Suppressor macrophage (primary cell): ENCODE measurements around the gene CCDC159.
"Not testable (repeated sequence)": the region's sequence is repeated elsewhere in the genome, so short reads cannot be mapped to it uniquely, and the experiment has no call there.

Source experiments
- DNase-seq, 4 experiments: peaks; one replicate each; pipeline ENCODE4 v3.0.0-alpha.2; 2020 to 2022

Gene CCDC159

DNA sequence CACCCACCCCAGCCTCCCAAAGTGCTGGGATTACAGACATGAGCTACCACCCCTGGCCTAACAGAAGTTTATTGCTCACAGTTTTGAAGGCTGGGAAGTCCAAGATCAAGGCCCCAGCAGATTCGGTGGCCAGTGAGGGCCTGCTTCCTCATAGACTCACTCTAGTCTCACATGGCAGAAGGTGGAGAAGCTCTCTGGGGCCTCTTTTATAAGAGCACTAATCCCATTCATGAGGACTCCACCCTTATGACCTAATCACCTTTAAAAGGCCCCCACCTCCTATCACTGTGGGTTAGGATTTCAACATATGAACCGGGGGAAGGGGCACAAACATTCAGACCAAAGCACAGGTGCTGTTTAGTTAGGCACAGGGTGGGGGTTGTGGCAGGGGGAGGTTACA, 21.2 kb downstream of the CCDC159 start:
- DNase-seq = no peak

DNA sequence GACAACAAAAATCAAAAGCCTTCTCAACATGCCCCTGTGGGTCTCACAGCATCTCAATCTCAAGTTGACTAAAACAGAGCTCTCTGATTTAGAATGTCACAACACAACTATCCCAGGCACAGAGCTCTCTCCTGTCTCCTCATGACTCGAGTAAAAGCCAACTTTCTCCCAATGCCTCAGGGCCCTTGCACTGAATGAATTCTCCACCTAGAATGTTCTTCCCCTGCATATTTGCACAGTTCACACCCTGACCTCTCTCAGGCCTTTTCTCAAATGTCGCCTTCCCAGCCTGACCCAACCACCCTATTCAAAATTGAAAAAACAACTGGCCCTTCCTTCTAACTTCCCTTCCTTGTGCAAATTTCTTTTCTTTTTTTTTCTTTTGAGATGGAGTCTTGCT, 24.4 kb downstream of the CCDC159 start:
- DNase-seq = no peak

DNA sequence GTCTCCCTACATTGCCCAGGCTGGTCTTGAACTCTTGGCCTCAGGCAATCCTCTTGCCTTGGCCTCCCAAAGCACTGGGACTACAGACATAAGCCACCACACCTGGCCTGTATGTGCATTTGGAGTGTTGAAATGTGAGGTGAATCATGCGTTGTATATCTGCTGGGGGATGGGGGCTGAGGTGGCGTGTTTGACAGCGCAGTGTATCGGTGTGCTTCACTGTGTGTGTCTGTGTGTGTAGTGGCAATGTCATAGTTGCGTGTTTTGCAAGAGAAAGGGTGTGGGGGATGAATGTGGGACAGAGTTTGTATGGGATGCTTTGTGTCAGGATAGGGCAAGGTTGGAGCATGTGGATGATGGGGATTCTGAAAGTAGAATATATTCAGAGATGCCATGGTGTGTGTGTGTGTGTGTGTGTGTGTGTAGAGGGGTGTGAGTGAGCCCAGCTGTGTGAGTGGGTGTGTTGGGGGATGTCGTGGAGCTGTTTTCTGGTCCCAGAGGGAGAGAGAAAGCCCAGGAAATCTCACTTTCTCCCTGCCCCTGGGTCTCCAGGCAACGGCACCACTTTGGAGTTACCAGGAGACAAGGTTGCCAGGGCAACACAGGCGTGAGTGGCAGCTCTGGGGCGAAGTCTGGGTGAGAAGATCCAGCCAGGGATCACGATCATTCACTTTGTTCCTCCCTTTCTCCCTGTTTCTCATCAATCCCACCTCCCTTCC, 27.0 kb downstream of the CCDC159 start:
- no peak for DNase-seq

DNA sequence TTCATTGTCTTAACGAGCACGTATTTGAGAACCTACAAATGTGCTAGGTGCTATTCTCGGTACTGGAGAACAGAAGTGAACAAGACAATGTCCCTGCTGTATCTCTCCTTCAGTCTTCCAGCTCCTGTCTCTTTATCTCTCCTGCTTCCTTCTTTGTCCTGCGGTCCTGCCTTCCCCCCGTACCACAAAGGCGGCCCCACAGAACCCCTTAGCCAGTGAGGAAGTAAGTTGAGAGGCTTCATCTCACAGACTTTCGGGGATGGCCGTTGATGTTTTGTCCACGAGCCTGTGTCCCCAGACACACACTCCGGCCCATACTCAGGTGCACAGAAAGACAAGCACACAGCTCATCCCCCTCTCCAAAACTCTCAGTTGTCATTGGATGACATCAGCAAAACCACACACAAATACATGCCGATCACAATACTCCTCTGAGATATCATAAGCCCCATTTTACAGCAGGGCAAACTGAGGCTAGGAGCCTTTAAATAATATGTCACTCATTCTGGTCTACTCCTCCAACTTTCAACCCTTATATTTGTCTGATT, 27.6 kb downstream of the CCDC159 start:
- peak in 3 of 4 experiments; percentile 34 to 39 (median 36) for DNase-seq

DNA sequence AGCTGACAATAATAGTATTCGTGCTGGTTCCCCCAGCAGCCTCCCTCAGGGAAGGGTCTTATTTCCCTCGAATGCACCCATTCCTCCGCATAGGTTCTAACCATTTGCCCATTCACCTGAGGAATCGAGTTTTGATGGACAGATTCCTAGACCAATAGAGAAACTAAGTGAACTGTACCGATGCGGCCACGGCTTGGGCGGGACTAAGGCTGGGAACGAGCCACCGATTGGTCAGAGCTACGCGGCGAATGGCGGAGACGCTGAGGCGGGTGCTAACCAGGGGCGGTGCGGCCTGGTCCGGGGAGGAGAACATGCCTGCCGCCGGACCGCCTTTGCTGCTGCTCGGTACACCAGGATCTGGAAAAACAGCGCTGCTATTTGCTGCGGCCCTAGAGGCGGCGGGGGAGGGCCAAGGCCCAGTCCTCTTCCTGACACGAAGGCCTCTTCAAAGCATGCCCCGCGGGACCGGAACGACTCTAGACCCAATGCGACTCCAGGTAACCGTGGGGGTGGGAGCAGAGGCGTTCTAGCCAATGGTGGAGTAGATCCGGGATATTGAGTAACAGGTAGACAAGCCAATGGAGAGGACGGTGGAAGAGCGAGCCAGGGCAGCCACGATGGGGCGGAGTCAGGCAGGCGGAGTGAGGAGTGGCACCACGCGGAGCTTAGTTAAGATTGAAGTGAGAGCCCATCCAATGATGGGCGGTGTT, 28.3 kb downstream of the CCDC159 start, which contains the start of gene SWSAP1:
Gene SWSAP1 (plus strand): TSS at position 234 of the 710 bp plus-strand sequence. CDS start 15 bp downstream, at position 249.
- peak; percentile 99 to 100 (median 99) for DNase-seq

DNA sequence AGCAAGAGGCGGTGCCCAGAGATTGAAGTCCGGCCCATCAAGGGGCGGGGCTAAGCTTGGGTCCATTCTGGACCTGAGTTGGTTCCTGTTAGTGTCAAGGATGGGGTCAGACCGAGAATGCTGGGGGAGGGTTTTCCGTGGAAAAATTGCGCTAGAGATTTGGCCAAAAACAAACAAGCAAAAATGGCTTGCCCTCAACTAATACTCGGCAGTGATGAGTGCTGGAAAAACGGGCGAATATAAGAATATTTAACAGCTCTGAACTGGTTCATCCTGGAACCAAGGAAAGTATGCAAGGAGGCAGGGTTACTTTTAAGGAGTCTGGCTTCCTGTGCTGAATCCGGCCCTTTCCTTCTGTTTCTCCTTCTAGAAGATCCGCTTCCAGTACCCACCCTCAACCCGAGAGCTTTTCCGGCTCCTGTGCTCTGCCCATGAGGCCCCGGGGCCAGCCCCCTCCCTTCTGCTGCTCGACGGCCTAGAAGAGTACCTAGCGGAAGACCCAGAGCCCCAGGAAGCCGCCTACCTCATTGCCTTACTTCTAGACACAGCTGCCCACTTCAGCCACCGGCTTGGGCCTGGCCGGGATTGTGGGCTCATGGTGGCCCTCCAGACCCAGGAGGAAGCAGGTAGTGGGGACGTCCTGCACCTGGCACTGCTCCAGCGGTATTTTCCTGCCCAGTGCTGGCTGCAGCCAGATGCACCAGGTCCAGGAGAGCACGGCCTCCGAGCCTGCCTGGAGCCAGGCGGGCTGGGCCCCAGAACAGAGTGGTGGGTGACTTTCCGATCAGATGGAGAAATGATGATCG, 29.0 kb downstream of the CCDC159 start:
- DNase-seq = peak; percentile 22 to 67 (median 46)

DNA sequence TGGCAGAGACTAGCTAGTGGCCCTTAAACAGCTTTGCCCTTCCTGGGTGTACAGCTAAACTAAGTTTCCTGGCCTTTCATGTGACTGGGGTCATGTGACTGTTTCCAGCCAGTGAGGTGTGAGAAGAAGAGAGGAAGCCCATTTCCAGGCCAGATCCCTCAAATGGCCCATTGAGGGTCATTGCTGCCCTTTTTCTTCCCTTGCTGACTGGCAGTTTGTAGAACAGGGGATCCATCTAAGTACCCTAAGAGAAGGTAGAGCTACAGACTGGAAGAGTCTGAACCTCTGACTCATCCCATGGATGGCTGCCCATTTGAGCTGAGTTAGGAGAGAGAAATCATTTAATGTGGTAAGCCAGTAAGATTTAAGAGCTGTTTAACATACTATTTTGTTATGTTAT, 30.9 kb downstream of the CCDC159 start:
- peak; percentile 62 to 79 (median 72) for DNase-seq

DNA sequence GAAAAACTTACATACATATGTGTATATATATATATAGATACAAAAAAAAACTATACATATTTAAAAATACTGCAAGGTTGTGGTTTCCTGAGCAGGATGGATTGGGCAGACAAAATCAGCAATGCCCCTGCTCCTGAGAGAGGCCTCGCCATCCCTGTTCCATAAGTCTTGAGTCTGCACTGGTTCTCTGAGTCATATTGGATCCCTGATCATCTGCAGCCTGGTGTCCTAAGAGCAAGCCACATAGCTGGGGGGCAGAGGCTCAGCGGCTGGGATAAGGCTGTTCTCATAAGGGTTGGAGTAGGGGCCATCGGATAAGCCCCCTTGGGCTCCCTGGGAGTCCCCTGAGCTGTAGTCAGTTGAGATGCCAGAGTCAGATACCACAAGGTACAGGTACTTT, 31.4 kb downstream of the CCDC159 start:
- no peak for DNase-seq

DNA sequence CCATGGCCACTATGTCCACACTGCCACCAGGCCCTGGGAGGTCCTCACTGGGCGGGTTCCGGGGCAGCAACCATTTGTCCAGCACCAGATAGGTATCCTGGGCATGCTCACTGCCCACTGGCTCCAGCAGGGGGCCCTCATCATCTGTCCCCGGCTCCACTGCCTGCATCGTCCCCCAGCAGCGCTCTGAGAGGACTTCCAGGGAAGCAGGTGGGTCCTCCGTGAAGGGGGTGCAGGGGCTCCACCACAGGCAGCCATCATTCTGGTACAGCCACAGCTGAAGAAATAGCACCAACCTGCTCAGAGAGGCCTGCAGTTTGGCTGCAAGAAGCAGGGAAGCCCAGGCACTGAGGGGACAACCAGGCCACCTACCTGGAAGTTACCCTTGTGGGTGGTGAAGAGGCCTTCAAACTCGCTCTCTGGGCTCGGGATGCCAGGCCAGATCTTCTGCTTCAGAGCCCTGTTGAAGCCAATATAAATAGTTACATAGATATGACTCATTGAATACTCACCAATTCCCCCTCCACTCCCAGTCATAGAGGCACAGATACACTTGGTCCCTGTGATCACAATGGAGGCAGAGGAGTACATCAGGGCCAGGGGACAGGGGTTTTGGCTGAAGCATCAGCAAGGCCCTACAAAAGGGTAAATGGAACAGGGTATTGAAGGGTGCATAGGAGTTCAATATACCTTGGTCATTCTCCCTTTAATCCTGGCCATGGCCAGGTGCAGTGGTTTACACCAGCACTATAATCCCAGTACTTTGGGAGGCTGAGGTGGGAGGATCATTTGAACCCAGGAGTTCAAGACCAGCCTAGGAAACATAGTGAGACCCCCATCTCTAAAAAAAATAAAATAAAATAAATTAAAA, 32.2 kb downstream of the CCDC159 start:
- DNase-seq = peak in 3 of 4 experiments; percentile 28 to 67 (median 43)

DNA sequence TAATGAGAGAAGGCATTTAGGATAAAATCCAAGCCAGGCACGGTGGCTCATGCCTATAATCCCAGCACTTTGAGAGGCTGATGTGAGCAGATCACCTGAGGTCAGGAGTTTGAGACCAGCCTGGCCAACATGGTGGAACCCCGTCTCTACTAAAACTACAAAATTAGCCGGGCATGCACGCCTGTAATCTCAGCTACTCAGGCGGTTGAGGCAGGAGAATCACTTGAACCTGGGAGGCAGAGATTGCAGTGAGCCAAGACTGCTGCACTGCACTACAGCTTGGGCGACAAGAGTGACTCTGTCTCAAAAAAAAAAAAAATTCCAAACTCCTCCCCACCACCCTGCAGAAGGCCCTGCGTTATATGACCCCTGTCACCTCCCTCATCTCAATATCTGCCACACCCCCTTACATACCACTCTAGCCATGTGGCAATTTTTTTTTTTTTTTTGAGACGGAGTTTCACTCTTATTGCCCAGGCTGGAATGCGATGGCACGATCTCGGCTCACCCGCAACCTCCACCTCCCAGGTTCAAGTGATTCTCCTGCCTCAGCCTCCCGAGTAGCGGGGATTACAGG, 33.0 kb downstream of the CCDC159 start:
- not testable (repeated sequence) for DNase-seq

DNA sequence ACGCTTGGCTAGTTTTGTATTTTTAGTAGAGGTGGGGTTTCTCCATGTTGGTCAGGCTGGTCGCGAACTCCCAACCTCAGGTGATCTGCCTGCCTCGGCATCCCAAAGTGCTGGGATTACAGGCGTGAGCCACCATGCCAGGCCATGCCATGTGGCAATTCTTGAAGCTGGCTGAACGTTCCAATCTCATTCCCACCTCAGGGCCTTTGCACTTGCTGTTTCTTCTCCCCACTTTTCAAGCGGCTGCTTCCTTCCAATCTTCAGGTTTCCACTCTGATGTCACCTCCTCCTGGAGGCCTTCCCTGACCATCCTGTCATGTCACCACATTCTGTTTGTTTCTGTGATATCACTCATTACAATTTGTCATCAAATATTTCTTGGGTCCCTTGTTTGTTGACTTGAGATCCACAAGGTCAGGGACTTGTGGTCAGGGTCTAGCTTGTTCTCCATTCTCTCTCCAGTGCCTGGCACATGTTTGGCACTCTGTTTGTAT, 33.6 kb downstream of the CCDC159 start:
- no peak for DNase-seq

DNA sequence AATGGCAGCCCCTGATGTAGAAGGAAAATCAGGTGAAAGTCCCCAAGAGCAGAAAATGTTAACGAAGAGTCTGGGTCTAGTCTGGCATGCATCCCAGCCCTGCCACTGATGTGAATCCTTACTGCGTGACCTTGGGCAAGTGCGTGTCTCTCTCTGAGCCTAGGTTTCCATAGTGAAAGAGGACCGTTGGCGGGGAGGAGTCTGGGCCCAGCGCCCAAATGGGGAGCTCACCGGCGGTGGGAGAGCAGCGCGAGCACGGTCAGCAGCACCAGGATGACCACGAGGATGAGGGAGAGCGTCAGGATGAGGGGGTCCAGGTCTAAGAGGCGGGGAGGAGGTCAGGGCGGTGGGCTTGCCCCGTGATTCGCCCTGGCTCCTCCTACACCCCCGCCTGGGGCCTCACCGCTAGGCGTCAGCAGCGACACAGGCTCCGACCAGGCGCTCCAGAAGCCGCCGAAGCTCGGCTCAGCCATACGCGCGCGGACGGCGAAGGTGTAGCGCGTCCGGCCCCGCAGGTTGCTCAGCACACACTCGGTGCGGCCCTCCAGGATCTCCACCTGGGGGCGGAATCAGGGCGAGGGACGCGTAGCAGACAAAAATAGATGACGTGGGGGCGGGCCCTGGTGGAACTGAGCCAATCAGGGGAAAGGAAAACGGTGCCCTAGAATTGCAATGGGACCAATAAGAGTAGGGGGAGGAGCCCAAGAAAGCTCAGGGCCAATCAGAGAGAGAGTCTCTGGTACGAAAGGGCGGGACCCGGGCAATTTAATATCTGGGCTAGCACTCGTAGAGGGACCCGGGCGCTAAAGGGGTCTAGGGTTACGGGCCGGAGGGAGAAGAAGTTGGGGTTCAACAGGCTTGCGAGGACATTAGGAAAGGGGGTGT, 34.6 kb downstream of the CCDC159 start:
- DNase-seq = peak; percentile 91 to 95 (median 94)

DNA sequence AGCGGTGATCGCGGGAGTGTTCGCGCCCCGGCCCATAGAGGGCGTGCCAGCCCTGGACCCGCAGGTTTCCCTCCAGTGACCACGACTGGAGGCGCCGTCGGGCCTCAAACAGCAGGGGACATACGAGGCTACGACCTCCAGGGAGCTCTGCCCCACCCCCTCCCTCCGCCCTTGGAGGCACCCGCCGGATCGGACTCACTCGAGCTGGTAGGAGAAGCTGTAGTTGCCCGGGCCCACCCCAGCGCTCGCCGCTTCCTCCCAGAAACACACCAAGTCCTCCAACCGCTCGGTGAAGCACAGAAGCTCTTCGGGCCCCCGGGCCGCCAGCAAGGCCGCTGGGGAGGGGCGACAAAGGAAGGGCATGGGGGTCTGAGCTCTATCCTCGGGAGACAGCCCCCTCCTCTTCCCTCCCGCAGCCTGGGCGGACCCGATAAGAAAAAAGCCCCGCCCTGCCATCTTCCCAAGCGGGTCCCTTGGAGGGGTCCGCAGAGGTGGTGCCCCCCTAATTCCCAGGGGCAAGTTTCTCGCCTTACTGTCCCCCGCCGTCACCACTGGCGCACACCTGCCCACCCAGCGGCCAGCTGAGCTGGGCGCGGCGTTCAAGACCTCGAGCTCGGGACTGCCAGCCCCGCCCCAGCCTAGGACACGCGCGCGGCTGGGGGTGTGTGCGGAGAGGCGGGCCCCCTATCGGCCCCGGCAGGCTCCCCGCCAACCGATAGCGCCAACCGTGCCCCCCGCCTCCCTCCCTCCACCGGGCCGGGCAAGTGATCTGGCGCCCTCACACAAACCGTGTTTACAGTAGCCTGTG, 36.8 kb downstream of the CCDC159 start:
- peak; percentile 63 to 83 (median 71) for DNase-seq

DNA sequence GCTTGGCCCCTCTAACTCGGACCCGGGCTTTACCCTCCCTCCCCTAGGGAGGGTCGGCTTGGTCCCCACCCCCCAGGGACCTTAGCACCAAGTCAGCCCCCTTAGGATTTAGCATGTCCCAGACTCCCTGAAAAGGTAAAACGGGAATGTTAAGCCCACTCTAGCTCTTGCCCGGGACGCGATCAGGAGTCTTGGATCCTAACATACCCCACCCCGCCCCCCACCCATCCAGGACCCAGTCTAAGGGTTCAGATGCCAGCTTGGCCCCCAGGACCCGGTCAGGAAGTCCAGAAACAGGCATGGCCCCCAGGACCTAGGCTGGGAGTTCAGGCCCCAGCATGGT, 37.4 kb downstream of the CCDC159 start:
- DNase-seq = no peak

DNA sequence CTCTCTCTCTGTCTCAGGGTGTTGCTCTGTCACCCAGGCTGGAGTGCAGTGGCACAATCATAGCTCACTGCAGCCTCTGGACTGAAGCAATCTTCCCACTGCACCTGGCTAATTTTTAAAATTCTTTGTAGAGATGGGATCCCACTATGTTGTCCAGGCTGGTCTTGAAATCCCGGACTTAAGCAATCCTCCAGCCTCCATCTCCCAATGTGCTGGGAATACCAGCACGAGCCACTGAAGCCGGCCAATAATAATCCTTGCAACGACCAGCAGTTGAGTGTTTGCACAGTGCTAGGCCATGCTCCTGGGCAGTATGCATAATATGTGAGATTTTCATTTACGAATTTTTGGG, 38.4 kb downstream of the CCDC159 start:
- DNase-seq = no peak

DNA sequence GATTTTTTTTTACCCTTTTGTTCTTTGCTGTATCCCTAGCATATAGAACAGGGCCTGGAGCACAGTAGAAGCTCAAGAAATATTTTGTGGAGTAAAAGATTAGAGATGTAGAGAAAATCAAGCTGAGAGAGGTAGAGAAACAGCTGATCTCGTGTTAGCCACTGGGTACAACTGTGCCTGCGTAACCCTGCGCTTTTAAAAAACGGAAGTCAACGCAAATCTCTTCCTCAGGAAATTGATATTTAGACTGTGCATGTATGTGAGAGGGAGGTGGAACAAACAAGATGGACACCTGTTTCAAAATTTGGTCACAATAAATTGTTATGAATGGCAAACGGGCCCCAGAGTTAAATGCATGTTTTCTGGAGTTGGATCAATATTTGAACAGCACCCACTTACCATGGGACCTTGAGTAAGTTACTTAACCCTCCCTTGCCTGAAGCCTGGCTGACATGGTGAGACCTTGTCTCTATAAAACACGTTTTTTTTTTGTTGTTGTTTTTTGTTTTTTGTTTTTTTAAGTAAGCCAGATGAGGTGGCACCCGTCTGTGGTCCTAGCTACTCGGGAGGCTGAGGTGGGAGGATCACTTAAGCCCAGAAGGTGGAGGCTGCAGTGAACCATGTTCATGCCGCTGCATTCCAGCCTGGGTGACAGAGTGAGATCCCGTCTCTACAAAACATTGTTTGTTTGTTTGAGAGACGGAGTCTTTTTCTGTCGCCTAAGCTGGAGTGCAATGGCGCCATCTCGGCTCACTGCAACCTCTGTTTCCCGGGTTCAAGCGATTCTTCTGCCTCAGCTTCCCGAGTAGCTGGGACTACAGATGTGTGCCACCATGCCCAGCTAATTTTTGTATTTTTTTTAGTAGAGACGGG, 41.1 kb downstream of the CCDC159 start:
- DNase-seq = peak; percentile 69 to 81 (median 72)

DNA sequence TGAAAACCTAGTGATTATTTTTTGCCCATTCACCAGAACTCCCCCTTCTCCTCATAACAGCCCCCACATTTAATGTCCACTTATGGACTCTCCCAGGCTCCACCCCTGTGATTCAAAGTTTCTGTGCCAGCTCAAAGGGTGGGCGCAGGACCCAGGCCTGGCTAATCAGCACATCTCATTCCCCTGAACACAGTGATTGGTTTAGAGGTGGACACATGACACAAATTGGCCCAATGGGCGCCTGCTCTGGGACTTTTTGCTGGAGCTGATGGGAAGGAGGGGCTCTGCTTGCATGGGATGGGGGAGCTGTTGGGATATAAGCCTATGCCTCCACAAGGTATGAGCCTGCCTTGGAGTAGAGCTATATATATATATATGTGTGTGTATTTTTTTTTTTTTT, 44.0 kb downstream of the CCDC159 start:
- DNase-seq = no peak

DNA sequence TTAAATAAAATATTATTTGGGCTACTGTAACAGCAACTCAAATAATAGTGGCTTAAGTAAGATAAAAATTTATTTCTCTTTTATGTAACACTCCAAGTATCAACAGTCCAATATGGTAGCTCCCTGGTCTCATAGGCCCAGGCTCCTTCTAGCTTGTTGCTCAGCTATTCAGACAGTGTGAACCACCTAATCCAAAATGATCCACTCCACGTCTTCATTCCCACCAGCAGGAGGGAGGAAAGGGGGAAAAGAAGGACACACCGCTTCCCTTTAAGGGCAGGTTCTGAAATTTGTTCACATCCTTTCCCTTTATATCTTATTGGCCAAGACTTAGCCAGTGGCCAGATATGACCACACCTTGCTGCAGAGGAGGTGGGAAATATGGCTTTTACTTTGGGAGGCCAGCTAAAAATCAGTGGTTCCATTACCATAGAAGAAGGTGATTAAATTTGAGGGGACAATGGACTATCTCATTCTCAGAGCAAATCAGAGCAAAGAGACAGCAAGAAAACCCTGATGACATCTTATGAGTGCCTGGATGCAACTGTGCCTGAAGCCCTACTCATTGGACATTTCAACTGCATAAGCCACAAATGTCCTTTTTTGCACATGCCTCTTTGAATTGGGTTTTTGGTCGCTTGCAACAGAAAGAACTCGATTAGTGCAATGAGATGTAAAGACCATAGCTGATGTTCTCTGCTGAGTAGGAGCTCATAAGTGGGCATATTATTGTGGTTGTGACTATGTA, 44.8 kb downstream of the CCDC159 start:
- no peak for DNase-seq
